ENCODE measurements around the gene NUDT8. TPM values are rescaled to one million over a fixed set of nuclear protein-coding genes. Genes with fewer than 3 reads are reported as not detected.
"Not testable (repeated sequence)": the region's sequence is repeated elsewhere in the genome, so short reads cannot be mapped to it uniquely, and the experiment has no call there.

Gene NUDT8
- total RNA-seq, 1 donor, result 4.7 TPM

GRCh38 chr11:67594480-67594879 lies 35.3 kb downstream of the NUDT8 start:
- no peak for DNase-seq (ENCODE audit: low read depth)
- no peak overlapping the region for H3K4me3 ChIP-seq (ENCODE audit: low read depth, low read length)
- no peak for TF ChIP-seq CTCF (IDR thresholded peaks at IDR 0.05; ENCODE audit: insufficient read depth, low read depth, low read length)

- no peak for TF ChIP-seq CTCF (IDR thresholded peaks at IDR 0.05; ENCODE audit: insufficient read depth, low read depth, low read length)
- no peak for DNase-seq (ENCODE audit: low read depth)
- H3K4me3 ChIP-seq (ENCODE audit: low read depth, low read length), result no peak overlapping the region
These were observed 36.2 kb downstream of the NUDT8 start for GRCh38 chr11:67593565-67593905.

- DNase-seq (ENCODE audit: low read depth), result no peak
- H3K4me3 ChIP-seq (ENCODE audit: low read depth, low read length), result no peak overlapping the region
- no peak for TF ChIP-seq CTCF (IDR thresholded peaks at IDR 0.05; ENCODE audit: insufficient read depth, low read depth, low read length)
These were observed 36.7 kb downstream of the NUDT8 start for GRCh38 chr11:67592880-67593564.

GRCh38 chr11:67588899-67589415 lies 40.8 kb downstream of the NUDT8 start:
- not testable (repeated sequence) for DNase-seq (ENCODE audit: low read depth); H3K4me3 ChIP-seq (ENCODE audit: low read depth, low read length)

- no peak for TF ChIP-seq CTCF (IDR thresholded peaks at IDR 0.05; ENCODE audit: insufficient read depth, low read depth, low read length)
- H3K4me3 ChIP-seq (ENCODE audit: low read depth, low read length), result no peak overlapping the region
- DNase-seq (ENCODE audit: low read depth), result no peak
These were observed 41.6 kb downstream of the NUDT8 start for GRCh38 chr11:67588136-67588503.

- no peak for TF ChIP-seq CTCF (IDR thresholded peaks at IDR 0.05; ENCODE audit: insufficient read depth, low read depth, low read length)
- H3K4me3 ChIP-seq (ENCODE audit: low read depth, low read length), result no peak overlapping the region
- DNase-seq (ENCODE audit: low read depth), result no peak
These were observed 43.0 kb downstream of the NUDT8 start for GRCh38 chr11:67586568-67587250.

- no peak for TF ChIP-seq CTCF (IDR thresholded peaks at IDR 0.05; ENCODE audit: insufficient read depth, low read depth, low read length)
- H3K4me3 ChIP-seq (ENCODE audit: low read depth, low read length), result no peak overlapping the region
- DNase-seq (ENCODE audit: low read depth), result no peak
These were observed 43.8 kb downstream of the NUDT8 start for GRCh38 chr11:67585911-67586310.

Data from fibroblast of villous mesenchyme (primary cell).